Measurements from ENCODE around the gene AXIN1. TPM values are rescaled to one million over a fixed set of nuclear protein-coding genes. Genes with fewer than 3 reads are reported as not detected.

The AXIN1 gene
- total RNA-seq, 1 donor from 2014 or later, result 49.0 TPM

- H3K36me3 ChIP-seq (ENCODE audit: control insufficient read depth, insufficient read depth, low read length), result no peaks in the 10 kb centered on the region
- FAIRE-seq (no peak), DNase-seq (ENCODE audit: low read depth) (no peak)
- TF ChIP-seq CTCF (IDR thresholded peaks at IDR 0.05; ENCODE audit: insufficient read depth, low read length, severe bottlenecking), result no peak
- H3K4me3 ChIP-seq (ENCODE audit: low read depth, low read length), result no peak overlapping the region
- H3K27me3 ChIP-seq (ENCODE audit: control insufficient read depth, insufficient read depth, low read length), result peaks cover 24% of the 10 kb centered on the region
Measured at GRCh38 chr16:276426-277077, 76.0 kb downstream of the AXIN1 start.

GRCh38 chr16:275786-276232 is 76.7 kb downstream of the AXIN1 start, which contains the start of gene RGS11:
Gene RGS11 (minus strand): TSS chr16:275944. CDS start chr16:275911, 33 bp downstream.
- DNase-seq (ENCODE audit: low read depth), result no peak
- TF ChIP-seq CTCF (IDR thresholded peaks at IDR 0.05; ENCODE audit: insufficient read depth, low read length, severe bottlenecking), result no peak
- peak within 1 kb of the TSS; percentile 29 for H3K4me3 ChIP-seq (ENCODE audit: low read depth, low read length)
- H3K36me3 ChIP-seq (ENCODE audit: control insufficient read depth, insufficient read depth, low read length), result no peaks in the 10 kb centered on the region
- H3K27me3 ChIP-seq (ENCODE audit: control insufficient read depth, insufficient read depth, low read length), result peaks cover 18% of the 10 kb centered on the region
- no peak for FAIRE-seq

GRCh38 chr16:275041-275641 is 77.4 kb downstream of the AXIN1 start:
- H3K4me3 ChIP-seq (ENCODE audit: low read depth, low read length), result peak overlapping the region; percentile 29
- H3K36me3 ChIP-seq (ENCODE audit: control insufficient read depth, insufficient read depth, low read length), result no peaks in the 10 kb centered on the region
- TF ChIP-seq CTCF (IDR thresholded peaks at IDR 0.05; ENCODE audit: insufficient read depth, low read length, severe bottlenecking), result no peak
- peaks cover 16% of the 10 kb centered on the region for H3K27me3 ChIP-seq (ENCODE audit: control insufficient read depth, insufficient read depth, low read length)
- FAIRE-seq, result no peak
- DNase-seq (ENCODE audit: low read depth), result no peak

GRCh38 chr16:273547-274421 is 78.7 kb downstream of the AXIN1 start:
- FAIRE-seq (no peak), DNase-seq (ENCODE audit: low read depth) (no peak)
- no peak for TF ChIP-seq CTCF (IDR thresholded peaks at IDR 0.05; ENCODE audit: insufficient read depth, low read length, severe bottlenecking)
- Histone ChIP-seq H3K4me3 (ENCODE audit: low read depth, low read length) (no peak overlapping the region), H3K27me3 (ENCODE audit: control insufficient read depth, insufficient read depth, low read length) (peaks cover 14% of the 10 kb centered on the region), H3K36me3 (ENCODE audit: control insufficient read depth, insufficient read depth, low read length) (no peaks in the 10 kb centered on the region)

GRCh38 chr16:272633-273546 is 79.6 kb downstream of the AXIN1 start:
- no peak for TF ChIP-seq CTCF (IDR thresholded peaks at IDR 0.05; ENCODE audit: insufficient read depth, low read length, severe bottlenecking)
- DNase-seq (ENCODE audit: low read depth) (no peak), FAIRE-seq (no peak)
- Histone ChIP-seq H3K4me3 (ENCODE audit: low read depth, low read length) (no peak overlapping the region), H3K36me3 (ENCODE audit: control insufficient read depth, insufficient read depth, low read length) (no peaks in the 10 kb centered on the region), H3K27me3 (ENCODE audit: control insufficient read depth, insufficient read depth, low read length) (peaks cover 14% of the 10 kb centered on the region)
